Spleen (tissue), 11 donors: Measurements from ENCODE around the gene EPSTI1. TPM values are rescaled to one million over a fixed set of nuclear protein-coding genes. Genes with fewer than 3 reads are reported as not detected.

Experiments
- DNase-seq: peaks from one replicate; pipeline ENCODE4 v3.0.0-alpha.2; 2020
- H3K27ac ChIP-seq, 8 donors: fragments of 200-600 bp; sonication (generic) in 7 of 8; 1 replicate in 4 of 8; 2 replicates in 4 of 8; pipeline versions ENCODE4 v1.5.0 to v1.8.0; 2016 to 2021; ENCODE audit warnings: inconsistent platforms in 4 of 8, mild to moderate bottlenecking in 4 of 8, moderate library complexity in 1 of 8
- H3K27me3 ChIP-seq, 7 donors: fragments of 200-600 bp; sonication (generic) in 6 of 7; replicated peaks in 1 of 7; 1 replicate in 4 of 7; 2 replicates in 3 of 7; pipeline versions ENCODE4 v1.5.0 to v1.8.0; 2016 to 2021; ENCODE audit warnings: inconsistent platforms in 3 of 7, mild to moderate bottlenecking in 1 of 7
- H3K36me3 ChIP-seq, 6 donors: fragments of 200-600 bp; sonication (generic) in 5 of 6; 1 replicate in 4 of 6; 2 replicates in 2 of 6; pipeline versions ENCODE4 v1.5.0 to v1.8.0; 2016 to 2021; ENCODE audit warnings: inconsistent platforms in 2 of 6
- H3K4me1 ChIP-seq, 6 donors: fragments of 200-600 bp; sonication (generic) in 5 of 6; 1 replicate in 3 of 6; 2 replicates in 3 of 6; pipeline versions ENCODE4 v1.5.0 to v1.8.0; 2016 to 2021; ENCODE audit warnings: inconsistent platforms in 3 of 6
- H3K4me3 ChIP-seq, 8 donors: fragments of 200-600 bp; sonication (generic) in 7 of 8; 1 replicate in 4 of 8; 2 replicates in 4 of 8; pipeline versions ENCODE4 v1.5.0 to v1.8.0; 2016 to 2021; ENCODE audit warnings: inconsistent platforms in 4 of 8, mild to moderate bottlenecking in 4 of 8, moderate library complexity in 2 of 8
- H3K9me3 ChIP-seq, 8 donors: fragments of 200-600 bp; sonication (generic) in 7 of 8; 1 replicate in 4 of 8; 2 replicates in 4 of 8; pipeline versions ENCODE4 v1.5.0 to v1.8.0; 2016 to 2021; ENCODE audit warnings: inconsistent platforms in 4 of 8
- CTCF ChIP-seq, 11 experiments: fragments of 200-600 bp in 7 of 11; fragments of 450-650 bp in 4 of 11; sonication (generic) in 4 of 11; IDR thresholded peaks in 8 of 11; conservative IDR thresholded peaks in 3 of 11; 1 replicate in 7 of 11; 2 replicates in 4 of 11; pipeline versions ENCODE4 v1.4.0 to v1.8.0; 2016 to 2021; ENCODE audit warnings: antibody characterized with exemption in 11 of 11, inconsistent platforms in 4 of 11, mild to moderate bottlenecking in 1 of 11
- POLR2A ChIP-seq, 3 donors: fragments of 450-650 bp; IDR thresholded peaks; one replicate each; pipeline ENCODE4 v1.5.1; 2017; ENCODE audit warnings: antibody characterized with exemption in 3 of 3, mild to moderate bottlenecking in 1 of 3
- POLR2AphosphoS5 ChIP-seq, 3 donors: sonication (generic); formaldehyde crosslinking; IDR thresholded peaks; one replicate each; pipeline ENCODE4 v1.5.1; 2017; ENCODE audit warnings: antibody characterized with exemption in 3 of 3
- WGBS, 5 donors: extraction: QIAGEN DNeasy Blood & Tissue Kit in 3 of 5; methylation state at CpG; one replicate each; pipeline versions ENCODE4 v1.1.5 to v1.1.7; 2013 to 2018; 5-methylcytosine and 5-hydroxymethylcytosine counted together
- intact Hi-C: fragments of 100-400 bp; cut with DNase I; formaldehyde crosslinking; loops from one replicate; pipeline ENCODE4 v1.15.0; 2023; ENCODE audit warnings: low total_unique reads
- polyA plus RNA-seq, 3 donors: library from polyadenylated mRNA; stranded (reverse); fragments of 200-250 nt; gene quantifications; one replicate each; pipeline ENCODE4 v1.2.1, GENCODE V29; 2013
- total RNA-seq, 7 donors: library from RNA; depleted of rRNA in 3 of 7; stranded (reverse); fragments of >200 nt in 3 of 7; fragmentation: NEBNext Ultra II Directional in 4 of 7; extraction: Animal tissue kit (Norgen Biotek cat#: 25700) in 4 of 7; gene quantifications; one replicate each; pipeline versions ENCODE4 v1.1.0 to v1.2.1, GENCODE V29; 2016 to 2021
- donor health status: healthy with polysubstance abuse.
- donor health status: DM: no; HTN: no; CAD: no; lungs with moderate emphysema.
- donor health status: DM: no; HTN: no; CAD: no.
- donor health status: Bipolar disorder and iron deficiency.
- donor health status: healthy.
- donor health status: DM: no; HTN: no; CAD: no.
- donor health status: DM: yes; HTN: yes; CAD: no.

EPSTI1 gene
- total and polyA plus RNA-seq, 10 donors, result 9.9 to 50.2 (median 20.1) TPM

GRCh38 chr13:43036351-43037250, 44.6 kb upstream of the EPSTI1 start:
- no peak for DNase-seq
- intact Hi-C loops, result no loop called here
- TF ChIP-seq POLR2AphosphoS5 (IDR thresholded peaks at IDR 0.05) (peak in 1 of 3 donors; percentile 14), CTCF (IDR thresholded peaks at IDR 0.05 in 8 of 11, conservative IDR thresholded peaks at IDR 0.05 in 3 of 11) (no peak)
- Histone ChIP-seq H3K9me3 (peaks cover 0 to 6% (median 0%) of the 10 kb centered on the region in 8 donors), H3K36me3 (peaks cover 0 to 21% (median 4%) of the 10 kb centered on the region in 6 donors), H3K27ac (no peak overlapping the region), H3K4me3 (no peak overlapping the region), H3K4me1 (peaks cover 0 to 48% (median 8%) of the 10 kb centered on the region in 6 donors), H3K27me3 (no peaks in the 10 kb centered on the region)
- 82 to 92% (median 89%) methylated on average over 8 to 14 of the region's 14 CpGs for WGBS, 5 donors

- intact Hi-C loops, result no loop called here
- TF ChIP-seq POLR2AphosphoS5 (IDR thresholded peaks at IDR 0.05) (no peak), POLR2A (IDR thresholded peaks at IDR 0.05) (no peak), CTCF (IDR thresholded peaks at IDR 0.05 in 8 of 11, conservative IDR thresholded peaks at IDR 0.05 in 3 of 11) (no peak)
- DNase-seq, result no peak
- Histone ChIP-seq H3K4me1 (peaks cover 0 to 48% (median 4%) of the 10 kb centered on the region in 6 donors), H3K4me3 (no peak overlapping the region), H3K36me3 (peaks cover 0 to 28% (median 4%) of the 10 kb centered on the region in 6 donors), H3K9me3 (peaks cover 0 to 6% (median 0%) of the 10 kb centered on the region in 8 donors), H3K27ac (no peak overlapping the region), H3K27me3 (no peaks in the 10 kb centered on the region)
- 91 to 97% (median 94%) methylated on average over 3 of the region's 3 CpGs for WGBS, 5 donors
Measured at GRCh38 chr13:43033038-43033437, 41.0 kb upstream of the EPSTI1 start.

GRCh38 chr13:43031881-43032280, 39.8 kb upstream of the EPSTI1 start:
- H3K27ac ChIP-seq, result no peak overlapping the region
- TF ChIP-seq POLR2AphosphoS5 (IDR thresholded peaks at IDR 0.05), result no peak
- no peak for TF ChIP-seq CTCF (IDR thresholded peaks at IDR 0.05 in 8 of 11, conservative IDR thresholded peaks at IDR 0.05 in 3 of 11)
- peaks cover 0 to 31% (median 4%) of the 10 kb centered on the region in 6 donors for H3K36me3 ChIP-seq
- H3K4me3 ChIP-seq, result no peak overlapping the region
- intact Hi-C loops, result no loop called here
- H3K9me3 ChIP-seq, result peaks cover 0 to 6% (median 0%) of the 10 kb centered on the region in 8 donors
- no peaks in the 10 kb centered on the region for H3K27me3 ChIP-seq
- DNase-seq, result no peak
- H3K4me1 ChIP-seq, result peaks cover 0 to 56% (median 6%) of the 10 kb centered on the region in 6 donors
- WGBS, 5 donors, result 53 to 86% (median 78%) methylated on average over 4 of the region's 4 CpGs

GRCh38 chr13:43030548-43030947, 38.5 kb upstream of the EPSTI1 start:
- no peak for DNase-seq
- intact Hi-C loops, result no loop called here
- Histone ChIP-seq H3K9me3 (peaks cover 0 to 6% (median 0%) of the 10 kb centered on the region in 8 donors), H3K27ac (no peak overlapping the region), H3K36me3 (peaks cover 0 to 24% (median 4%) of the 10 kb centered on the region in 6 donors), H3K4me1 (peaks cover 2 to 57% (median 13%) of the 10 kb centered on the region in 6 donors), H3K4me3 (no peak overlapping the region), H3K27me3 (no peaks in the 10 kb centered on the region)
- WGBS, 5 donors, result 82 to 93% (median 89%) methylated on average over 4 of the region's 4 CpGs
- TF ChIP-seq POLR2A (IDR thresholded peaks at IDR 0.05), result no peak
- TF ChIP-seq POLR2AphosphoS5 (IDR thresholded peaks at IDR 0.05), result no peak
